GM10248 (cell line): ENCODE results near the gene PLEKHG3.

ENCODE experiments used
- CTCF ChIA-PET: fragments of 300-600 bp; sonication (Branson Sonifier 250); formaldehyde crosslinking; extraction: SDS; loops from one replicate; lab custom pipeline; 2021; ENCODE audit warnings: antibody characterized with exemption; lab: Yijun Ruan, JAX
- POLR2A ChIA-PET: fragments of 350-650 bp; sonication (Branson Sonifier 250); formaldehyde crosslinking; extraction: SDS; loops from one replicate; lab custom pipeline; 2020; ENCODE audit warnings: antibody characterized with exemption; lab: Yijun Ruan, JAX
- DNase-seq: peaks from one replicate; pipeline ENCODE4 v3.0.0; 2012; ENCODE audit errors: extremely low spot score
- TF ChIP-seq, protein P1 (sequence below): IDR thresholded peaks from 2 replicates; pipeline ENCODE4 v1.5.1; 2012; ENCODE audit warnings: mild to moderate bottlenecking, low read depth; ENCODE audit errors: extremely low read depth, missing control alignments, control extremely low read depth

PLEKHG3 gene

DNA sequence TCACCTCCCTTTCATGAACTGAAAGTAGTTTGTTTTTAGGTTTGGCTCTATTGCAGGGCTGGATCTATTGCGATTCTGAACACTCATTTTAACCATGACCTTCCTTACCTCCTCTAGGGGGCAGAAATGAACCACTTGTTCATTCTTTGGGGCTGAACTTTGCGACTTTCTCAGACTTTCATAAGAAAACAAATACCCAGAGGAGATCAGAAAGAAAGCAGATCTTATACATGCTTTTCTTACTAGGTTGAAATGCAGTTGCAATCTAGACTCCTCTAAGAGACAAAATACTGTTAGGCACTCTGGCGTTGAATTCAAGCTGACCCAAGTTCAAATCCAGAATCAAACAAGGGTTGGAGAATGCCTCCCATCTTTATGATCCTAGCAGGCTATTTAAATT lies 32.6 kb upstream of the PLEKHG3 start:
- CTCF ChIA-PET = interaction anchor here (0.8 to 2.3 kb wide), 10 partner anchors 8 to 221 kb away, joined by 3 to 7 read pairs (median 4); no protein-coding TSS in a partner anchor
- POLR2A ChIA-PET = no interaction called here
- DNase-seq = peak; percentile 52
- TF ChIP-seq, protein P1, sequence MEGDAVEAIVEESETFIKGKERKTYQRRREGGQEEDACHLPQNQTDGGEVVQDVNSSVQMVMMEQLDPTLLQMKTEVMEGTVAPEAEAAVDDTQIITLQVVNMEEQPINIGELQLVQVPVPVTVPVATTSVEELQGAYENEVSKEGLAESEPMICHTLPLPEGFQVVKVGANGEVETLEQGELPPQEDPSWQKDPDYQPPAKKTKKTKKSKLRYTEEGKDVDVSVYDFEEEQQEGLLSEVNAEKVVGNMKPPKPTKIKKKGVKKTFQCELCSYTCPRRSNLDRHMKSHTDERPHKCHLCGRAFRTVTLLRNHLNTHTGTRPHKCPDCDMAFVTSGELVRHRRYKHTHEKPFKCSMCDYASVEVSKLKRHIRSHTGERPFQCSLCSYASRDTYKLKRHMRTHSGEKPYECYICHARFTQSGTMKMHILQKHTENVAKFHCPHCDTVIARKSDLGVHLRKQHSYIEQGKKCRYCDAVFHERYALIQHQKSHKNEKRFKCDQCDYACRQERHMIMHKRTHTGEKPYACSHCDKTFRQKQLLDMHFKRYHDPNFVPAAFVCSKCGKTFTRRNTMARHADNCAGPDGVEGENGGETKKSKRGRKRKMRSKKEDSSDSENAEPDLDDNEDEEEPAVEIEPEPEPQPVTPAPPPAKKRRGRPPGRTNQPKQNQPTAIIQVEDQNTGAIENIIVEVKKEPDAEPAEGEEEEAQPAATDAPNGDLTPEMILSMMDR = peak; percentile 45

DNA sequence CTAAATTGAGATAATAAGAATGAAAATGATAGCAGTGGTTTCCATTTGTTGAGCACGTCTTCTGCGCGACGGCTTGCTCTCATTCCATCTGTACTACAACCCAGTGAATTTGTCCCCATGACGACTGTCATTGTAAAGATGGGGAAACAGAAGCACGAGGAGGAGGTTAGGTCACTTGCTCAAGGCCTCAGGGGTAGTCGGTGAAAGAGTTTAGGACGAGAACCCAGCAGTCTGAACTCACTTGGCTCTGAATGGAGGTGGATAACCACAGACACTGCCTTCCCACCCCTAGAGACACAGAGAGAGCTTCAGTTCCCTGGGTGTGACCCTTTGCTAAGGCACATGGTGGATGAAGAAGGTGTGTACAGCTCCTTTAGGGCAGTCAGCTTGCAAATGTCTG lies 30.9 kb upstream of the PLEKHG3 start:
- CTCF ChIA-PET = interaction anchor here (1.0 to 2.3 kb wide), 7 partner anchors 9 to 219 kb away, joined by 4 to 8 read pairs (median 6); no protein-coding TSS in a partner anchor
- TF ChIP-seq, protein P1 = no peak
- DNase-seq = no peak
- POLR2A ChIA-PET = no interaction called here

DNA sequence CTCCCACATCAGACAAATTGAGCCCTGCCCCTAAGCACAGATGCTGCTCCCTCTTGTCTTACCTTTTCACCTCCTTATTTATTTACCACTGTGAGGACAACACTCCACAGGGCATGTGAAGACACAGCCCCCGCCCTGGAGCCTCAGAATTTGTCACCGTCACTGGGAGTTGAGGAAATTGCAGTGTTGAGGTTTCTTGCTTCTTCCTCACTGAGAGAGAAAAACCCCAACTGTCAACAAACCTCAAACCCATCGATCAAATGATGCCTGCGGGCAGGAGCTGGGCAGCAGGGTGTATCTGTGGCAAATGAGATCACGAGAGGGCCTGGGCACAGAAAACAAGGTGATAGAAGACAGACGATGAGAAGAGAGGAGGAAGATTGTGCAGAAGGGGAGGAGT lies 30.5 kb upstream of the PLEKHG3 start:
- TF ChIP-seq, protein P1 = no peak
- POLR2A ChIA-PET = no interaction called here
- DNase-seq = no peak
- CTCF ChIA-PET = interaction anchor here (1.1 to 2.8 kb wide), 7 partner anchors 9 to 219 kb away, joined by 3 to 7 read pairs (median 5); no protein-coding TSS in a partner anchor

DNA sequence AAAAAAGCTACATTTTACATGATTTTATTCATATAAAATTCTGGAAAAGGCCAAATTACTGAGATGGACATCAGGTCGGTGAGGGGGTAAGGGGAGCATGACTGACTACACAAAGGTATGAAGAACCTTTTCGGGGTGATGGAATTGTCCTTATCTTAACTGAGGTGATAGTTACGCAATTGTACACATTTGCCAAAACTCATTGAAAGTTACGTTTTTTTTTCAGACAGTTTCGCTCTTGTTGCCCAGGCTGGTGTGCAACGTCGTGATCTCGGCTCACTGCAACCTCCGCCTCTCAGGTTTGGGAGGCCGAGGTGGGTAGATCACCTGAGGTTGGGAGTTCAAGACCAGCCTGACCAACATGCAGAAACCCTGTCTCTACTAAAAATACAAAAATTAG lies 29.4 kb upstream of the PLEKHG3 start:
- TF ChIP-seq, protein P1 = no peak
- no peak for DNase-seq
- POLR2A ChIA-PET = no interaction called here
- CTCF ChIA-PET = interaction anchor here (0.8 to 2.8 kb wide), 5 partner anchors 38 to 217 kb away, joined by 3 to 7 read pairs (median 3); no protein-coding TSS in a partner anchor

DNA sequence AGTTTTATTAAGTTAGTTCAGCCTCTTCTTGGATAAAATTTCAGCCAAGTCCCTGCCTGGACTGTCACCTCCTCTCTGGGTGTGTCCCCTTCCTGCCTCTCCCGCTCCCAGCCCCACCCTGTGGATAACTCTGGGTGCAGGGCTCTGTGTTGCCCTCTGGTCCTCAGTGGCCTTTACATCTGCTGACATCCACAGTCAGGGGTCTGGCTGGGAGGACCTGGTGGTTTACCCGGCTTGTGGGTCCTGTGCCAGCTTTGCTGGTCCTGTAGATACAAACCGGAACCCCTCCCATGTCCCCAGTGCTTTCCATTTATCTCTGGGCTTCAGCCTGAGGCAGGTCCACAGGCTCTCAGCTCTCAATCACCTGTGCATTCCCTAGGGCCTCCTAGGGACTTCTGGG lies 28.9 kb upstream of the PLEKHG3 start:
- ChIA-PET POLR2A (no interaction called here), CTCF (interaction anchor here (1.4 to 2.8 kb wide), 2 partner anchors 90 to 148 kb away, joined by 3 to 7 read pairs; no protein-coding TSS in a partner anchor)
- TF ChIP-seq, protein P1 = no peak
- no peak for DNase-seq

DNA sequence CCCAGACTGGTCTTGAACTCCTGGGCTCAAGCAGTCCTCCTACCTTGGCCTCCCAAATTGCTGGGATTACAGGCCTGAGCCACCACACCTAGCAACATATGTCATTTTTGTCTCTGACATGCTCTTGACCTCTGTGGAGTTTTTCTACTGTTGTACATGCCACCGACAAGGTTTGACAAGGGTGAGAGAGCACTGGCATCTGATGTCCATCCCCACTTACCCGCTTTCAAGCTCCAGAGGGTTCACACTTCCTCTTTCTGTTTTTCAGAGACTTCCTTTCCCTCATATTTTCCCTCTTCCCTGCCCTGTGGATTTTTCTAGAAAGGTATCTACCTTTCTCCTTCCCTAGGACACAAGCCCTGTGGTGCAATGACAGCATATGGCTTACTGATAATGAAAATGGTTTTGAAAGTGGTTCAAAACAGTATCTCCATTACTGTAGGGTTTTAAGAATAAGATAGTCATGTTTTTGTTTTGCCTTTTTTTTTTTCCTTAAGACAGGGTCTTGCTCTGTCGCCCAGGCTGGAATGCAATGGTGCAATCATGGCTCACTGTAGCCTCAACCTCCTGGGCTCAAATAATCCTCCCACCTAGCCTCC lies 27.7 kb upstream of the PLEKHG3 start:
- no peak for DNase-seq
- CTCF ChIA-PET = interaction anchor here (1.3 to 2.8 kb wide), 2 partner anchors 12 to 88 kb away, joined by 4 to 7 read pairs; no protein-coding TSS in a partner anchor
- POLR2A ChIA-PET = no interaction called here
- TF ChIP-seq, protein P1 = no peak
